Hepatocyte (in vitro differentiated cells): ENCODE data around the gene STAC3. TPM values are rescaled to one million over a fixed set of nuclear protein-coding genes. Genes with fewer than 3 reads are reported as not detected.

ENCODE experiments used
- DNase-seq: peaks from one replicate; pipeline ENCODE4 v3.0.0-alpha.2; 2016; ENCODE audit warnings: low spot score
- H2AFZ ChIP-seq: fragments of 200-600 bp; sonication (generic); 2 replicates; pipeline ENCODE4 v1.6.0; 2016; ENCODE audit warnings: antibody characterized with exemption, mild to moderate bottlenecking
- H3K27ac ChIP-seq: fragments of 200-600 bp; sonication (generic); 2 replicates; pipeline ENCODE4 v1.5.1; 2016; ENCODE audit warnings: mild to moderate bottlenecking
- H3K27me3 ChIP-seq: fragments of 200-600 bp; sonication (generic); 2 replicates; pipeline ENCODE4 v1.6.1; 2016
- H3K36me3 ChIP-seq: fragments of 200-600 bp; sonication (generic); replicated peaks from 2 replicates; pipeline ENCODE4 v1.5.1; 2016; ENCODE audit warnings: low read depth; ENCODE audit not compliant: insufficient read depth
- H3K4me1 ChIP-seq: fragments of 200-600 bp; sonication (generic); 2 replicates; pipeline ENCODE4 v1.5.1; 2016; ENCODE audit warnings: mild to moderate bottlenecking, moderate library complexity; ENCODE audit not compliant: insufficient read depth
- H3K4me2 ChIP-seq: fragments of 200-600 bp; sonication (generic); 2 replicates; pipeline ENCODE4 v1.6.0; 2016
- H3K4me3 ChIP-seq: fragments of 200-600 bp; sonication (generic); 2 replicates; pipeline ENCODE4 v1.5.1; 2016; ENCODE audit warnings: mild to moderate bottlenecking
- H3K79me2 ChIP-seq: fragments of 200-600 bp; sonication (generic); 2 replicates; pipeline ENCODE4 v1.6.0; 2017; ENCODE audit warnings: mild to moderate bottlenecking
- H3K9me2 ChIP-seq: fragments of 200-600 bp; sonication (generic); replicated peaks from 2 replicates; pipeline ENCODE4 v1.6.0; 2017; ENCODE audit warnings: mild to moderate bottlenecking; ENCODE audit not compliant: insufficient read depth
- H3K9me3 ChIP-seq: fragments of 200-600 bp; sonication (generic); 2 replicates; pipeline ENCODE4 v1.5.1; 2016; ENCODE audit warnings: low read depth, mild to moderate bottlenecking
- H4K20me1 ChIP-seq: fragments of 200-600 bp; sonication (generic); 2 replicates; pipeline ENCODE4 v1.6.0; 2016; ENCODE audit warnings: mild to moderate bottlenecking; ENCODE audit not compliant: insufficient read depth, poor library complexity, severe bottlenecking
- EZH2 ChIP-seq: fragments of 200-600 bp; sonication (generic); IDR thresholded peaks from 2 replicates; pipeline ENCODE4 v1.6.1; 2016; ENCODE audit warnings: antibody characterized with exemption, mild to moderate bottlenecking, borderline replicate concordance
- EZH2phosphoT487 ChIP-seq: fragments of 200-600 bp; sonication (generic); IDR thresholded peaks from one replicate; pipeline ENCODE4 v1.6.1; 2018; ENCODE audit warnings: antibody characterized with exemption, mild to moderate bottlenecking, low read depth, moderate library complexity; ENCODE audit not compliant: unreplicated experiment, severe bottlenecking
- WGBS: methylation state at CpG from one replicate; pipeline ENCODE4 v1.1.6; 2016; ENCODE audit warnings: low lambda C conversion rate; ENCODE audit errors: missing lambda C conversion rate; 5-methylcytosine and 5-hydroxymethylcytosine counted together
- polyA plus RNA-seq: library from polyadenylated mRNA; unstranded; fragments of >200 nt; fragmentation: Nextera tagmentation; extraction: Ambion mirVana; gene quantifications from 2 replicates; pipeline ENCODE4 v1.2.1, GENCODE V29; 2016
- total RNA-seq: library from RNA; depleted of rRNA; stranded (reverse); fragments of >200 nt; gene quantifications from 2 replicates; pipeline ENCODE4 v1.2.3, GENCODE V29; 2014
- TF ChIP-seq, protein P1 (sequence below): fragments of 200-600 bp; sonication (generic); IDR thresholded peaks from 2 replicates; pipeline ENCODE4 v1.5.1; 2016; ENCODE audit warnings: antibody characterized with exemption, mild to moderate bottlenecking; ENCODE audit not compliant: poor library complexity

STAC3 gene
- total and polyA plus RNA-seq, 2 experiments from 2014 or later: 0.23 to 0.83 TPM

DNA sequence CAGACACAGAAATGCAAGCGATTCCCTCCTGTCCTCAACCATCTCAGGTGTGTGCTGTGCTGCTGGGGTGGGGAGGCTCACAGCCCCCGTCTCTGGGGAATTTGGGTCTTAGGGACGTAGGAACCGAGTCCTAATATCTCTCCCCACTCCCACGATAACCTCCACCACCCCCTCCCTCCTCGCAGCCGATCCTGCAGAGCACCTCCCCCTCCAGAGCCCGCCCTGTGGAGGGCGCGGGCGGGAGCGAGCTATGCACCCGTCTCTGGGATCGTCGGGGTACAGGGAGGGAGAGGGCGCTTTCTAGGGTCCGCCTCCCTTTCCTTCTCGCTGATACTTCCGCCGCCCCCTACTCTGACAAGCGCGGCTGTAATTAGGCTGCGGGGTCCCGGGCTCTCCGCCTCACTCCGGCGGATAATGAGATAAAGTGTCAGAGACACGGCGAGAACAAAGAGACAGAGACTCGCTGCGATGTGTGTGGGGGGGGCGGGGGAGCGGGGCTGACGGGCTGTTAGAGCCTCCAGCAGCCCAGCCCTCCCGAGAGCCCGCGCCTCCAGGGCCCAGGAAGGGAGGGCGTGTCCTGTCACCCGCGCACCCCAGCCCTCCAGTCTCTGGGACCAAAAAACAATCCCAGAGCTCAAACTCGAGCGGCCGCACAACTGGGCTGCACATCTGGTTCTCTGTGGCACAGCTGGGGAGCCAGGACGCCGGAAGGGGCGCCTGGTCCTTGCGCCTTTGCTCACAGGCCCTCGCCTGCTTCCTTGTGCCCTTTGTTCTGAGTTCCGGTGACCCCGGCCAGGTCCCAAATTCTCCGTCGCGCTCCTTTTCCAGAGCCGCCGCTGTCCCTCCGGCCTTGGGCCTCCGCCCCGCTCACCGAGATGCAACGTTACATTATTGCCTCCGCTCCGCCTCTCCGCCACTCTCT, 12.8 kb downstream of the STAC3 start:
- H3K36me3 ChIP-seq: no peaks in the 10 kb centered on the region
- TF ChIP-seq EZH2: peak; percentile 64
- TF ChIP-seq, protein P1, sequence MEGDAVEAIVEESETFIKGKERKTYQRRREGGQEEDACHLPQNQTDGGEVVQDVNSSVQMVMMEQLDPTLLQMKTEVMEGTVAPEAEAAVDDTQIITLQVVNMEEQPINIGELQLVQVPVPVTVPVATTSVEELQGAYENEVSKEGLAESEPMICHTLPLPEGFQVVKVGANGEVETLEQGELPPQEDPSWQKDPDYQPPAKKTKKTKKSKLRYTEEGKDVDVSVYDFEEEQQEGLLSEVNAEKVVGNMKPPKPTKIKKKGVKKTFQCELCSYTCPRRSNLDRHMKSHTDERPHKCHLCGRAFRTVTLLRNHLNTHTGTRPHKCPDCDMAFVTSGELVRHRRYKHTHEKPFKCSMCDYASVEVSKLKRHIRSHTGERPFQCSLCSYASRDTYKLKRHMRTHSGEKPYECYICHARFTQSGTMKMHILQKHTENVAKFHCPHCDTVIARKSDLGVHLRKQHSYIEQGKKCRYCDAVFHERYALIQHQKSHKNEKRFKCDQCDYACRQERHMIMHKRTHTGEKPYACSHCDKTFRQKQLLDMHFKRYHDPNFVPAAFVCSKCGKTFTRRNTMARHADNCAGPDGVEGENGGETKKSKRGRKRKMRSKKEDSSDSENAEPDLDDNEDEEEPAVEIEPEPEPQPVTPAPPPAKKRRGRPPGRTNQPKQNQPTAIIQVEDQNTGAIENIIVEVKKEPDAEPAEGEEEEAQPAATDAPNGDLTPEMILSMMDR: no peak
- H2AFZ ChIP-seq: peak overlapping the region; percentile 47
- no peak for DNase-seq
- peaks cover 5% of the 10 kb centered on the region for H4K20me1 ChIP-seq
- WGBS: 3% methylated on average over 52 of the region's 63 CpGs
- H3K79me2 ChIP-seq: no peaks in the 10 kb centered on the region
- H3K4me3 ChIP-seq: peak overlapping the region; percentile 11
- peaks cover 52% of the 10 kb centered on the region for H3K4me1 ChIP-seq
- H3K9me2 ChIP-seq: no peaks in the 10 kb centered on the region
- no peak overlapping the region for H3K27ac ChIP-seq
- H3K9me3 ChIP-seq: no peaks in the 10 kb centered on the region
- H3K27me3 ChIP-seq: peaks cover 77% of the 10 kb centered on the region
- H3K4me2 ChIP-seq: peak overlapping the region; percentile 100

DNA sequence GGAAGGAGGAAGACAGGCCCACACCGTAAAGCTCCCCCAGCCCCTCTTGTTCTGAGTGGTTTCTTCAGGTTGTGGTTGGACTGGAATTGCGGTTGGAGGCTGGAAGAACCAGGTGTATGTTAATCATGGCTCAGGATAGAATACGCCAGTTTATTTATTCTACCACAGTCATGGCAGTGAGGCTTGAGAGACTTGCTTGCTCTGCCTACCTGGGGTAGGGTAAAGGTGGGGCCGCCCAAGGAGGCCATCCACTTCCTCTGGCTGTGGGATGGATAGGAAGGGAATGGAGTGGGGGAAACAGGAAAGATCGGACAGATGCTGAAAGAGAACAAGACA, 13.4 kb downstream of the STAC3 start:
- H3K4me1 ChIP-seq: peaks cover 45% of the 10 kb centered on the region
- no peaks in the 10 kb centered on the region for H3K79me2 ChIP-seq

DNA sequence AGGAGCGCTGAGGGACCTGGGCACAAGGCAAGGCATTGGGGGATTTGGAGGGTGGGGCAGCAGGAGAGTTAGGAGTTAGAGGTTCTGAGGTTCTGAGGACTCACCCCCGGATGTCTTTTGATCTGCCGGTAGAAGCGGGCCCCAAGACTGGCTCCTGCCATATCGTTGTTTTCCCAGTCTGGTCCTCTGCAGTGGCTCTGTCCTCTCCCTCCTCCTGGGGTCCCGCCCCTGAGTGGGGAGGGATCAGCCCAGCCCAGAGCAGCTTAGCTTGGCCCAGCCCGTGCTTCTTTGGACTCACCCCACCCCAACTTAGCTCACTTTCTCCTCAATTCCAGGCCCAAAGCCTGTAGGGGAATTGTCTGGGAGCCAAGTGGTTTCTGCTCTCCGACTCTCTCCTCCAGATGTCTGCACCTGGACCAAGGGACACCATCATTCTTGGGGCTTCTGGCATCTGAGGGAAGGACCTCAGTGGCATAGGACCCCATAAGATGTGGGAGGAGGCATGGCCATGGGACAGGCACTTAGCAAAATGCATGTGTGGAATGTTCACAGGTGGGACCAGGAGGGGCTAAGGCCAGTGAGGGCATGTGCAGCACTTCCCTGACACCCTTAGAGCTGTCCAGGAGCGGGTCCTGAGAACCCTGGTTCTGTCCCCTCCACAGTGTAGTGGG, 13.9 kb downstream of the STAC3 start:
- no peak overlapping the region for H2AFZ ChIP-seq
- DNase-seq: no peak
- peak overlapping the region; percentile 100 for H3K4me2 ChIP-seq
- H4K20me1 ChIP-seq: peaks cover 2% of the 10 kb centered on the region
- peaks cover 66% of the 10 kb centered on the region for H3K27me3 ChIP-seq
- H3K27ac ChIP-seq: no peak overlapping the region
- no peaks in the 10 kb centered on the region for H3K36me3 ChIP-seq
- no peaks in the 10 kb centered on the region for H3K9me2 ChIP-seq
- no peaks in the 10 kb centered on the region for H3K9me3 ChIP-seq
- no peak overlapping the region for H3K4me3 ChIP-seq
- WGBS: 47% methylated on average over 9 of the region's 9 CpGs
- H3K4me1 ChIP-seq: peaks cover 41% of the 10 kb centered on the region
- TF ChIP-seq EZH2phosphoT487 (no peak), EZH2 (no peak)
- TF ChIP-seq, protein P1: no peak
- no peaks in the 10 kb centered on the region for H3K79me2 ChIP-seq

More for the DNA sequence above, 13.4 kb downstream of the STAC3 start:
- TF ChIP-seq EZH2phosphoT487: no peak
- TF ChIP-seq, protein P1: no peak
- TF ChIP-seq EZH2: no peak
- Histone ChIP-seq H3K36me3 (no peaks in the 10 kb centered on the region), H3K27me3 (peaks cover 71% of the 10 kb centered on the region), H2AFZ (no peak overlapping the region), H4K20me1 (peaks cover 5% of the 10 kb centered on the region), H3K9me2 (no peaks in the 10 kb centered on the region), H3K27ac (no peak overlapping the region), H3K9me3 (no peaks in the 10 kb centered on the region), H3K4me2 (peak overlapping the region; percentile 100), H3K4me3 (no peak overlapping the region)
- no peak for DNase-seq
- 47% methylated on average over 5 of the region's 5 CpGs for WGBS
